Bronchial epithelial cell (primary cell): Measurements from ENCODE around the gene ERG28. TPM values are rescaled to one million over a fixed set of nuclear protein-coding genes. Genes with fewer than 3 reads are reported as not detected.

Experiments used
- DNase-seq: peaks from one replicate; pipeline ENCODE4 v3.0.0-alpha.2; 2010; ENCODE audit warnings: low read depth
- FAIRE-seq: peaks from 2 replicates; lab custom pipeline; 2011; peaks lifted over from hg19 to GRCh38; lab: Jason Lieb, UNC
- H3K27me3 ChIP-seq: 2 replicates; pipeline ENCODE4 v1.5.1; 2011; ENCODE audit warnings: low read length; ENCODE audit not compliant: control insufficient read depth, insufficient read depth
- H3K36me3 ChIP-seq: 2 replicates; pipeline ENCODE4 v1.5.1; 2011; ENCODE audit warnings: low read length; ENCODE audit not compliant: control insufficient read depth, insufficient read depth
- H3K4me3 ChIP-seq: 2 replicates; pipeline ENCODE4 v1.5.1; 2011; ENCODE audit warnings: mild to moderate bottlenecking, low read depth, low read length, control low read depth
- CTCF ChIP-seq: IDR thresholded peaks from 2 replicates; pipeline ENCODE4 v1.5.1; 2011; ENCODE audit warnings: mild to moderate bottlenecking, moderate library complexity, low read length, control low read depth, inconsistent platforms; ENCODE audit not compliant: insufficient read depth, severe bottlenecking
- total RNA-seq: library from RNA; depleted of rRNA; stranded (reverse); fragments of >200 nt; gene quantifications from 2 replicates; pipeline ENCODE4 v1.2.1, GENCODE V29; 2014

ERG28 gene
- total RNA-seq, 1 donor from 2014 or later, result 4.2 TPM

GRCh38 chr14:75631453-75631831, 29.2 kb downstream of the ERG28 start:
- DNase-seq (no peak), FAIRE-seq (no peak)
- no peak for TF ChIP-seq CTCF
- no peaks in the 10 kb centered on the region for H3K36me3 ChIP-seq
- H3K4me3 ChIP-seq, result no peak overlapping the region
- H3K27me3 ChIP-seq, result no peaks in the 10 kb centered on the region

- DNase-seq, result no peak
- Histone ChIP-seq H3K36me3 (no peaks in the 10 kb centered on the region), H3K27me3 (no peaks in the 10 kb centered on the region), H3K4me3 (no peak overlapping the region)
- no peak for FAIRE-seq
- TF ChIP-seq CTCF, result no peak
Observed at GRCh38 chr14:75630695-75631452, 29.8 kb downstream of the ERG28 start.

- no peaks in the 10 kb centered on the region for H3K36me3 ChIP-seq
- H3K4me3 ChIP-seq, result no peak overlapping the region
- no peak for TF ChIP-seq CTCF
- no peak for FAIRE-seq
- no peak for DNase-seq
- no peaks in the 10 kb centered on the region for H3K27me3 ChIP-seq
Observed at GRCh38 chr14:75628816-75629215, 31.9 kb downstream of the ERG28 start.

- no peaks in the 10 kb centered on the region for H3K36me3 ChIP-seq
- H3K4me3 ChIP-seq, result no peak overlapping the region
- H3K27me3 ChIP-seq, result no peaks in the 10 kb centered on the region
- FAIRE-seq (no peak), DNase-seq (no peak)
- TF ChIP-seq CTCF, result no peak
Observed at GRCh38 chr14:75627406-75627805, 33.3 kb downstream of the ERG28 start.

- DNase-seq (no peak), FAIRE-seq (no peak)
- no peaks in the 10 kb centered on the region for H3K36me3 ChIP-seq
- no peak for TF ChIP-seq CTCF
- H3K27me3 ChIP-seq, result no peaks in the 10 kb centered on the region
- no peak overlapping the region for H3K4me3 ChIP-seq
Observed at GRCh38 chr14:75626863-75627262, 33.8 kb downstream of the ERG28 start.

- FAIRE-seq (no peak), DNase-seq (no peak)
- no peaks in the 10 kb centered on the region for H3K27me3 ChIP-seq
- no peaks in the 10 kb centered on the region for H3K36me3 ChIP-seq
- no peak overlapping the region for H3K4me3 ChIP-seq
- TF ChIP-seq CTCF, result no peak
Observed at GRCh38 chr14:75626396-75626795, 34.3 kb downstream of the ERG28 start.
